ENCODE results near the gene RIMKLB. TPM values are rescaled to one million over a fixed set of nuclear protein-coding genes. Genes with fewer than 3 reads are reported as not detected.
"Not testable (repeated sequence)": the region's sequence is repeated elsewhere in the genome, so short reads cannot be mapped to it uniquely, and the experiment has no call there.

Gene RIMKLB
- total and polyA plus RNA-seq, 10 of the 15 experiments (the other 5 are each of a cell fraction or from before 2014, with no cell fraction given) = 0.15 to 0.83 (median 0.46) TPM

DNA sequence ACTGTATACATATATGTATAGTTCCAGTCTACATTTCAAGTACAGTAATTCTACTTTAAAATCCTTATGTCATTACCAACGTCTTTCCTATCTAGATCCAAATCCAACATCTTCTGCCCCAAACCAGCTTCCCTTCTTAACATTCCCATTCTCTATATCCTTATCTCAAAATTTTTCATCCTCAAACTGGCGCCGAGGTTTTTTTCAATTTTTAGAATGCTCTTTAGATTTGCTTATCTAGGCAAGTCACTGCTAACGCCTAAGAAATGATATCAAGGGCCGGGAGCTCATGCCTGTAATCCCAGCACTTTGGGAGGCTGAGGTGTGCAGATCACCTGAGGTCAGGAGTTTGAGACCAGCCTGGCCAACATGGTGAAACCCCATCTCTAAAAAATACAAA, 48.3 kb downstream of the RIMKLB start (continued):
- TF ChIP-seq, protein P1, sequence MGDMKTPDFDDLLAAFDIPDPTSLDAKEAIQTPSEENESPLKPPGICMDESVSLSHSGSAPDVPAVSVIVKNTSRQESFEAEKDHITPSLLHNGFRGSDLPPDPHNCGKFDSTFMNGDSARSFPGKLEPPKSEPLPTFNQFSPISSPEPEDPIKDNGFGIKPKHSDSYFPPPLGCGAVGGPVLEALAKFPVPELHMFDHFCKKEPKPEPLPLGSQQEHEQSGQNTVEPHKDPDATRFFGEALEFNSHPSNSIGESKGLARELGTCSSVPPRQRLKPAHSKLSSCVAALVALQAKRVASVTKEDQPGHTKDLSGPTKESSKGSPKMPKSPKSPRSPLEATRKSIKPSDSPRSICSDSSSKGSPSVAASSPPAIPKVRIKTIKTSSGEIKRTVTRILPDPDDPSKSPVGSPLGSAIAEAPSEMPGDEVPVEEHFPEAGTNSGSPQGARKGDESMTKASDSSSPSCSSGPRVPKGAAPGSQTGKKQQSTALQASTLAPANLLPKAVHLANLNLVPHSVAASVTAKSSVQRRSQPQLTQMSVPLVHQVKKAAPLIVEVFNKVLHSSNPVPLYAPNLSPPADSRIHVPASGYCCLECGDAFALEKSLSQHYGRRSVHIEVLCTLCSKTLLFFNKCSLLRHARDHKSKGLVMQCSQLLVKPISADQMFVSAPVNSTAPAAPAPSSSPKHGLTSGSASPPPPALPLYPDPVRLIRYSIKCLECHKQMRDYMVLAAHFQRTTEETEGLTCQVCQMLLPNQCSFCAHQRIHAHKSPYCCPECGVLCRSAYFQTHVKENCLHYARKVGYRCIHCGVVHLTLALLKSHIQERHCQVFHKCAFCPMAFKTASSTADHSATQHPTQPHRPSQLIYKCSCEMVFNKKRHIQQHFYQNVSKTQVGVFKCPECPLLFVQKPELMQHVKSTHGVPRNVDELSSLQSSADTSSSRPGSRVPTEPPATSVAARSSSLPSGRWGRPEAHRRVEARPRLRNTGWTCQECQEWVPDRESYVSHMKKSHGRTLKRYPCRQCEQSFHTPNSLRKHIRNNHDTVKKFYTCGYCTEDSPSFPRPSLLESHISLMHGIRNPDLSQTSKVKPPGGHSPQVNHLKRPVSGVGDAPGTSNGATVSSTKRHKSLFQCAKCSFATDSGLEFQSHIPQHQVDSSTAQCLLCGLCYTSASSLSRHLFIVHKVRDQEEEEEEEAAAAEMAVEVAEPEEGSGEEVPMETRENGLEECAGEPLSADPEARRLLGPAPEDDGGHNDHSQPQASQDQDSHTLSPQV (IDR thresholded peaks at IDR 0.05) = no peak
- TF ChIP-seq WRNIP1 (IDR thresholded peaks at IDR 0.05; ENCODE audit: borderline replicate concordance, low read depth, low read length) (no peak), ZNF274 (IDR thresholded peaks at IDR 0.05; ENCODE audit: insufficient read depth, insufficient read length) (no peak)

GRCh38 chr12:8760076-8760475, 62.3 kb downstream of the RIMKLB start:
- POLR2A ChIA-PET; H3K4me3 ChIP-seq; H3K79me2 ChIP-seq (ENCODE audit: control insufficient read depth, insufficient read depth, low read length); DNase-seq (ENCODE audit: low read depth, low spot score); H3K4me2 ChIP-seq (ENCODE audit: control insufficient read depth, insufficient read depth); SMC1A ChIA-PET (ENCODE audit: uncharacterized antibody, unreplicated experiment); H3K4me1 ChIP-seq (ENCODE audit: control insufficient read depth, insufficient read depth, low read length); H3K9ac ChIP-seq (ENCODE audit: control insufficient read depth, insufficient read depth, low read length); CTCF ChIA-PET; H2AFZ ChIP-seq (ENCODE audit: control insufficient read depth, low read depth, low read length); BruUV-seq (replicated peaks); RAD21 ChIA-PET (ENCODE audit: unreplicated experiment); H3K27me3 ChIP-seq (replicated peaks in 1 of 2; ENCODE audit: control insufficient read depth in 2 of 2, insufficient read depth in 2 of 2, low read length in 1 of 2); H3K9me3 ChIP-seq (replicated peaks; ENCODE audit: control insufficient read depth, insufficient read depth, low read length); ATAC-seq; H3K27ac ChIP-seq (ENCODE audit: control insufficient read depth, insufficient read depth); H4K20me1 ChIP-seq (ENCODE audit: control insufficient read depth, insufficient read depth); H3K36me3 ChIP-seq (ENCODE audit: control insufficient read depth in 2 of 2, insufficient read depth in 2 of 2, low read length in 1 of 2); FAIRE-seq; intact Hi-C loops (cut with micrococcal nuclease; ENCODE audit: unreplicated experiment); in situ Hi-C loops (cut with MboI): not testable (repeated sequence)
- WGBS (ENCODE audit: insufficient coverage, insufficient replicate concordance, low lambda C conversion rate, missing lambda C conversion rate) = 69% methylated on average over 4 of the region's 4 CpGs

- H3K79me2 ChIP-seq (ENCODE audit: control insufficient read depth, insufficient read depth, low read length); H3K4me1 ChIP-seq (ENCODE audit: control insufficient read depth, insufficient read depth, low read length); H3K27ac ChIP-seq (ENCODE audit: control insufficient read depth, insufficient read depth); FAIRE-seq; CTCF ChIA-PET; RAD21 ChIA-PET (ENCODE audit: unreplicated experiment); intact Hi-C loops (cut with micrococcal nuclease; ENCODE audit: unreplicated experiment); ATAC-seq; H3K9me3 ChIP-seq (replicated peaks; ENCODE audit: control insufficient read depth, insufficient read depth, low read length); H4K20me1 ChIP-seq (ENCODE audit: control insufficient read depth, insufficient read depth); BruUV-seq (replicated peaks); H3K4me2 ChIP-seq (ENCODE audit: control insufficient read depth, insufficient read depth); in situ Hi-C loops (cut with MboI); DNase-seq (ENCODE audit: low read depth, low spot score); H3K36me3 ChIP-seq (ENCODE audit: control insufficient read depth in 2 of 2, insufficient read depth in 2 of 2, low read length in 1 of 2); H3K4me3 ChIP-seq; POLR2A ChIA-PET; H2AFZ ChIP-seq (ENCODE audit: control insufficient read depth, low read depth, low read length); H3K27me3 ChIP-seq (replicated peaks in 1 of 2; ENCODE audit: control insufficient read depth in 2 of 2, insufficient read depth in 2 of 2, low read length in 1 of 2); SMC1A ChIA-PET (ENCODE audit: uncharacterized antibody, unreplicated experiment); H3K9ac ChIP-seq (ENCODE audit: control insufficient read depth, insufficient read depth, low read length): not testable (repeated sequence)
- WGBS (ENCODE audit: insufficient coverage, insufficient replicate concordance, low lambda C conversion rate, missing lambda C conversion rate) = 65% methylated on average over 6 of the region's 6 CpGs
Observed at GRCh38 chr12:8762701-8763100, 64.9 kb downstream of the RIMKLB start.

GRCh38 chr12:8766121-8766520, 68.3 kb downstream of the RIMKLB start:
- ATAC-seq; H3K27ac ChIP-seq (ENCODE audit: control insufficient read depth, insufficient read depth); DNase-seq (ENCODE audit: low read depth, low spot score); SMC1A ChIA-PET (ENCODE audit: uncharacterized antibody, unreplicated experiment); RAD21 ChIA-PET (ENCODE audit: unreplicated experiment); H3K4me1 ChIP-seq (ENCODE audit: control insufficient read depth, insufficient read depth, low read length); FAIRE-seq; H3K9me3 ChIP-seq (replicated peaks; ENCODE audit: control insufficient read depth, insufficient read depth, low read length); POLR2A ChIA-PET; H3K9ac ChIP-seq (ENCODE audit: control insufficient read depth, insufficient read depth, low read length); intact Hi-C loops (cut with micrococcal nuclease; ENCODE audit: unreplicated experiment); H3K36me3 ChIP-seq (ENCODE audit: control insufficient read depth in 2 of 2, insufficient read depth in 2 of 2, low read length in 1 of 2); H3K4me3 ChIP-seq; in situ Hi-C loops (cut with MboI); H4K20me1 ChIP-seq (ENCODE audit: control insufficient read depth, insufficient read depth); H3K4me2 ChIP-seq (ENCODE audit: control insufficient read depth, insufficient read depth); BruUV-seq (replicated peaks); H3K27me3 ChIP-seq (replicated peaks in 1 of 2; ENCODE audit: control insufficient read depth in 2 of 2, insufficient read depth in 2 of 2, low read length in 1 of 2); H3K79me2 ChIP-seq (ENCODE audit: control insufficient read depth, insufficient read depth, low read length); H2AFZ ChIP-seq (ENCODE audit: control insufficient read depth, low read depth, low read length): not testable (repeated sequence)
- CTCF ChIA-PET = interaction anchor here (0.7 kb wide), 1 partner anchor 9 kb away, joined by 3 read pairs; no protein-coding TSS in a partner anchor
- WGBS (ENCODE audit: insufficient coverage, insufficient replicate concordance, low lambda C conversion rate, missing lambda C conversion rate) = 73% methylated on average over 8 of the region's 8 CpGs
